ENCODE results near the gene MCM8.

GRCh38 chr20:6046432-6046831 lies 96.0 kb downstream of the MCM8 start:
- TF ChIP-seq POLR2AphosphoS5 (IDR thresholded peaks at IDR 0.05) = no peak
- TF ChIP-seq POLR2A (IDR thresholded peaks at IDR 0.05) = no peak

All from breast epithelium (tissue), 3 donors.